Stimulated activated CD4-positive, alpha-beta T cell treated with anti-CD3 and anti-CD28 coated beads, Interleukin-4, amount 100 ng/mL, for 4 hours (primary cell): ENCODE results near the gene PTPDC1.
"Not testable (repeated sequence)": the region's sequence is repeated elsewhere in the genome, so short reads cannot be mapped to it uniquely, and the experiment has no call there.

Experiments
- DNase-seq, 2 experiments: peaks; one replicate each; pipeline ENCODE4 v3.0.0-alpha.2; 2020

The PTPDC1 gene

GRCh38 chr9:94084314-94084713 is at the start of gene PTPDC1:
TSS of gene PTPDC1 (plus strand) at chr9:94084464. CDS start at chr9:94084531, 67 bp downstream.
- no peak for DNase-seq

- no peak for DNase-seq
Measured at GRCh38 chr9:94034511-94034910, 49.8 kb upstream of the PTPDC1 start.

- no peak for DNase-seq
Measured at GRCh38 chr9:94039786-94040185, 44.5 kb upstream of the PTPDC1 start.

- DNase-seq = no peak
Measured at GRCh38 chr9:94042516-94043360, 41.5 kb upstream of the PTPDC1 start.

- DNase-seq = no peak
Measured at GRCh38 chr9:94054716-94055115, 29.5 kb upstream of the PTPDC1 start.

GRCh38 chr9:94056442-94056974 is 27.8 kb upstream of the PTPDC1 start:
- DNase-seq = no peak

GRCh38 chr9:94057918-94058317 is 26.3 kb upstream of the PTPDC1 start:
- DNase-seq = no peak

- no peak for DNase-seq
Measured at GRCh38 chr9:94061864-94062263, 22.4 kb upstream of the PTPDC1 start.

- DNase-seq = peak; percentile 61 to 62
Measured at GRCh38 chr9:94065535-94065961, 18.7 kb upstream of the PTPDC1 start.

- DNase-seq = no peak
Measured at GRCh38 chr9:94068257-94068656, 16.0 kb upstream of the PTPDC1 start.

GRCh38 chr9:94076557-94076956 is 7.7 kb upstream of the PTPDC1 start:
- DNase-seq = no peak

- no peak for DNase-seq
Measured at GRCh38 chr9:94078086-94078485, 6.2 kb upstream of the PTPDC1 start.

- no peak for DNase-seq
Measured at GRCh38 chr9:94079236-94079635, 5.0 kb upstream of the PTPDC1 start.

- no peak for DNase-seq
Measured at GRCh38 chr9:94080249-94080648, 4.0 kb upstream of the PTPDC1 start.

GRCh38 chr9:94081435-94081834 is 2.8 kb upstream of the PTPDC1 start:
- no peak for DNase-seq

GRCh38 chr9:94081864-94082463 is 2.3 kb upstream of the PTPDC1 start:
- no peak for DNase-seq

- no peak for DNase-seq
Measured at GRCh38 chr9:94082553-94082952, 1.7 kb upstream of the PTPDC1 start.

GRCh38 chr9:94082956-94083355 is 1.3 kb upstream of the PTPDC1 start:
- DNase-seq = no peak

- no peak for DNase-seq
Measured at GRCh38 chr9:94083384-94083783, 880 bp upstream of the PTPDC1 start.

- DNase-seq = no peak
Measured at GRCh38 chr9:94085062-94085639, 887 bp downstream of the PTPDC1 start.

GRCh38 chr9:94086486-94087345 is 2.5 kb downstream of the PTPDC1 start:
- no peak for DNase-seq

- DNase-seq = not testable (repeated sequence)
Measured at GRCh38 chr9:94094219-94095145, 10.2 kb downstream of the PTPDC1 start.
